Epidermal melanocyte (primary cell): Measurements from ENCODE around the gene POLR2F.

Experiments
- DNase-seq: peaks from one replicate; pipeline ENCODE4 v3.0.0; 2011; ENCODE audit warnings: low spot score; ENCODE audit not compliant: insufficient read length

The POLR2F gene

GRCh38 chr22:37953437-37954179 lies at the start of gene POLR2F, which contains the start of gene C22orf23:
Gene POLR2F, plus strand, starts transcription at chr22:37953699. Its CDS starts 89 bp downstream, at chr22:37953788.
Gene C22orf23, minus strand, starts transcription at chr22:37953601. Its CDS starts 452 bp downstream, at chr22:37953149.
- peak; percentile 97 for DNase-seq

GRCh38 chr22:37904572-37905533 lies 48.6 kb upstream of the POLR2F start:
- peak; percentile 58 for DNase-seq

- DNase-seq, result peak; percentile 72
These were observed 47.8 kb upstream of the POLR2F start, which contains the start of gene MICALL1 for GRCh38 chr22:37905534-37906363. Gene MICALL1, plus strand, starts transcription at chr22:37906297. Its CDS starts 126 bp downstream, at chr22:37906423.

GRCh38 chr22:37906364-37907008 lies 47.0 kb upstream of the POLR2F start:
- no peak for DNase-seq

- DNase-seq, result no peak
These were observed 46.2 kb upstream of the POLR2F start for GRCh38 chr22:37907036-37907954.

- no peak for DNase-seq
These were observed 43.7 kb upstream of the POLR2F start for GRCh38 chr22:37909766-37910165.

GRCh38 chr22:37910890-37911672 lies 42.4 kb upstream of the POLR2F start:
- DNase-seq, result no peak

GRCh38 chr22:37911697-37912096 lies 41.8 kb upstream of the POLR2F start:
- no peak for DNase-seq

GRCh38 chr22:37912171-37912570 lies 41.3 kb upstream of the POLR2F start:
- no peak for DNase-seq

GRCh38 chr22:37913233-37913721 lies 40.2 kb upstream of the POLR2F start:
- DNase-seq, result no peak

GRCh38 chr22:37916311-37916710 lies 37.2 kb upstream of the POLR2F start:
- no peak for DNase-seq

GRCh38 chr22:37917874-37918548 lies 35.5 kb upstream of the POLR2F start:
- DNase-seq, result no peak

- DNase-seq, result no peak
These were observed 34.8 kb upstream of the POLR2F start for GRCh38 chr22:37918580-37919270.

- no peak for DNase-seq
These were observed 33.4 kb upstream of the POLR2F start for GRCh38 chr22:37920126-37920525.

GRCh38 chr22:37922191-37922590 lies 31.3 kb upstream of the POLR2F start:
- DNase-seq, result no peak

- no peak for DNase-seq
These were observed 29.6 kb upstream of the POLR2F start for GRCh38 chr22:37923927-37924326.

- no peak for DNase-seq
These were observed 29.0 kb upstream of the POLR2F start for GRCh38 chr22:37924386-37925065.
